PC-3 (cell line): ENCODE data around the gene RASAL2. TPM values are rescaled to one million over a fixed set of nuclear protein-coding genes. Genes with fewer than 3 reads are reported as not detected.

Source experiments
- ATAC-seq: fragments of 200-7000 bp; cut with Tn5 transposase; 2 replicates; pipeline ENCODE4 v1.9.1; 2020; ENCODE audit warnings: mild to moderate bottlenecking, moderate library complexity
- BruUV-seq: library from RNA; stranded (reverse); fragments of 400-500 nt; replicated peaks from 2 replicates; lab custom pipeline; 2021; lab: Mats Ljungman, UMichigan
- CTCF ChIA-PET: fragments of 300-600 bp; sonication (Branson Sonifier 250); formaldehyde crosslinking; loops from one replicate; lab custom pipeline; 2022; ENCODE audit warnings: antibody characterized with exemption; lab: Charles Lee
- POLR2A ChIA-PET: fragments of 300-600 bp; sonication (Branson Sonifier 250); formaldehyde crosslinking; loops from one replicate; lab custom pipeline; 2022; ENCODE audit warnings: antibody characterized with exemption; ENCODE audit not compliant: unreplicated experiment; lab: Charles Lee
- DNase-seq: peaks from one replicate; pipeline ENCODE4 v3.0.0-alpha.2; 2015
- H2AFZ ChIP-seq: fragments of 300-600 bp; sonication (generic); 2 replicates; pipeline ENCODE4 v1.6.0; 2016; ENCODE audit warnings: antibody characterized with exemption, low read length
- H3F3A ChIP-seq: fragments of 300-600 bp; sonication (generic); one replicate; pipeline ENCODE4 v1.6.0; 2017; ENCODE audit warnings: antibody characterized with exemption, low read length, control low read depth, mild to moderate bottlenecking; ENCODE audit not compliant: unreplicated experiment
- H3K27ac ChIP-seq: fragments of 300-600 bp; sonication (generic); 2 replicates; pipeline ENCODE4 v1.5.1; 2016; ENCODE audit warnings: mild to moderate bottlenecking, low read length
- H3K27me3 ChIP-seq: fragments of 300-600 bp; sonication (generic); 2 replicates; pipeline ENCODE4 v1.6.1; 2016; ENCODE audit warnings: low read length, mixed read lengths
- H3K36me3 ChIP-seq: fragments of 300-600 bp; sonication (generic); 2 replicates; pipeline ENCODE4 v1.6.1; 2016; ENCODE audit warnings: low read depth, mixed run types, low read length, mixed read lengths
- H3K4me1 ChIP-seq: fragments of 300-600 bp; sonication (generic); 2 replicates; pipeline ENCODE4 v1.5.1; 2016; ENCODE audit warnings: low read length; ENCODE audit not compliant: insufficient read depth
- H3K4me2 ChIP-seq: fragments of 300-600 bp; sonication (generic); 2 replicates; pipeline ENCODE4 v1.6.0; 2016; ENCODE audit warnings: low read length
- H3K4me3 ChIP-seq: fragments of 300-600 bp; sonication (generic); 2 replicates; pipeline ENCODE4 v1.5.1; 2016; ENCODE audit warnings: mild to moderate bottlenecking, low read length, mixed read lengths
- H3K79me2 ChIP-seq: fragments of 300-600 bp; sonication (generic); 2 replicates; pipeline ENCODE4 v1.6.1; 2017; ENCODE audit warnings: low read length, mixed read lengths
- H3K9ac ChIP-seq: fragments of 300-600 bp; sonication (generic); 2 replicates; pipeline ENCODE4 v1.6.0; 2016; ENCODE audit warnings: mild to moderate bottlenecking, low read length
- H3K9me2 ChIP-seq: fragments of 300-600 bp; sonication (generic); replicated peaks from 2 replicates; pipeline ENCODE4 v1.6.1; 2016; ENCODE audit warnings: mixed run types, low read length, mixed read lengths
- H3K9me3 ChIP-seq: fragments of 300-600 bp; sonication (generic); 2 replicates; pipeline ENCODE4 v1.6.1; 2016; ENCODE audit warnings: low read length, mixed read lengths
- H4K20me1 ChIP-seq: fragments of 300-600 bp; sonication (generic); 2 replicates; pipeline ENCODE4 v1.6.1; 2016; ENCODE audit warnings: low read length, mixed read lengths
- EZH2 ChIP-seq: fragments of 300-600 bp; sonication (generic); IDR thresholded peaks from one replicate; pipeline ENCODE4 v1.6.1; 2017; ENCODE audit warnings: antibody characterized with exemption, mild to moderate bottlenecking, low read length; ENCODE audit not compliant: unreplicated experiment
- EZH2phosphoT487 ChIP-seq: fragments of 300-600 bp; sonication (generic); IDR thresholded peaks from 2 replicates; pipeline ENCODE4 v1.6.1; 2018; ENCODE audit warnings: mild to moderate bottlenecking, antibody characterized with exemption, low read length, borderline replicate concordance
- intact Hi-C: fragments of 100-400 bp; cut with micrococcal nuclease; formaldehyde crosslinking; loops from 2 replicates; pipeline ENCODE4 v1.9.0; 2023
- total RNA-seq: library from RNA; depleted of rRNA; stranded (reverse); fragments of >200 nt; gene quantifications from 2 replicates; pipeline ENCODE4 v1.2.3, GENCODE V29; 2014
- TF ChIP-seq, protein P1 (sequence below): fragments of 300-600 bp; sonication (generic); conservative IDR thresholded peaks from 2 replicates; pipeline ENCODE4 v1.5.1; 2017; ENCODE audit warnings: antibody characterized with exemption, low read depth, mild to moderate bottlenecking, low read length

RASAL2 gene
- total RNA-seq, 1 experiment from 2014 or later = 7.9 TPM

- H4K20me1 ChIP-seq = no peaks in the 10 kb centered on the region
- H3K27ac ChIP-seq = no peak overlapping the region
- H3K4me2 ChIP-seq = no peak overlapping the region
- intact Hi-C loops = no loop called here
- no peaks in the 10 kb centered on the region for H3K36me3 ChIP-seq
- no TSS peak for BruUV-seq
- no peak overlapping the region for H3K4me3 ChIP-seq
- no peaks in the 10 kb centered on the region for H3K9me2 ChIP-seq
- H3K79me2 ChIP-seq = no peaks in the 10 kb centered on the region
- DNase-seq (no peak), ATAC-seq (no peak)
- no peaks in the 10 kb centered on the region for H3K4me1 ChIP-seq
- CTCF ChIA-PET = no interaction called here
- H3K9me3 ChIP-seq = no peaks in the 10 kb centered on the region
- H3K27me3 ChIP-seq = no peaks in the 10 kb centered on the region
- H3K9ac ChIP-seq = no peak overlapping the region
- POLR2A ChIA-PET = no interaction called here
- H3F3A ChIP-seq = no peaks in the 10 kb centered on the region
- no peak for TF ChIP-seq EZH2phosphoT487
- TF ChIP-seq EZH2 = no peak
- TF ChIP-seq, protein P1, sequence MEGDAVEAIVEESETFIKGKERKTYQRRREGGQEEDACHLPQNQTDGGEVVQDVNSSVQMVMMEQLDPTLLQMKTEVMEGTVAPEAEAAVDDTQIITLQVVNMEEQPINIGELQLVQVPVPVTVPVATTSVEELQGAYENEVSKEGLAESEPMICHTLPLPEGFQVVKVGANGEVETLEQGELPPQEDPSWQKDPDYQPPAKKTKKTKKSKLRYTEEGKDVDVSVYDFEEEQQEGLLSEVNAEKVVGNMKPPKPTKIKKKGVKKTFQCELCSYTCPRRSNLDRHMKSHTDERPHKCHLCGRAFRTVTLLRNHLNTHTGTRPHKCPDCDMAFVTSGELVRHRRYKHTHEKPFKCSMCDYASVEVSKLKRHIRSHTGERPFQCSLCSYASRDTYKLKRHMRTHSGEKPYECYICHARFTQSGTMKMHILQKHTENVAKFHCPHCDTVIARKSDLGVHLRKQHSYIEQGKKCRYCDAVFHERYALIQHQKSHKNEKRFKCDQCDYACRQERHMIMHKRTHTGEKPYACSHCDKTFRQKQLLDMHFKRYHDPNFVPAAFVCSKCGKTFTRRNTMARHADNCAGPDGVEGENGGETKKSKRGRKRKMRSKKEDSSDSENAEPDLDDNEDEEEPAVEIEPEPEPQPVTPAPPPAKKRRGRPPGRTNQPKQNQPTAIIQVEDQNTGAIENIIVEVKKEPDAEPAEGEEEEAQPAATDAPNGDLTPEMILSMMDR = no peak
- no peak overlapping the region for H2AFZ ChIP-seq
Observed at GRCh38 chr1:178066908-178067614, 26.8 kb upstream of the RASAL2 start.

DNA sequence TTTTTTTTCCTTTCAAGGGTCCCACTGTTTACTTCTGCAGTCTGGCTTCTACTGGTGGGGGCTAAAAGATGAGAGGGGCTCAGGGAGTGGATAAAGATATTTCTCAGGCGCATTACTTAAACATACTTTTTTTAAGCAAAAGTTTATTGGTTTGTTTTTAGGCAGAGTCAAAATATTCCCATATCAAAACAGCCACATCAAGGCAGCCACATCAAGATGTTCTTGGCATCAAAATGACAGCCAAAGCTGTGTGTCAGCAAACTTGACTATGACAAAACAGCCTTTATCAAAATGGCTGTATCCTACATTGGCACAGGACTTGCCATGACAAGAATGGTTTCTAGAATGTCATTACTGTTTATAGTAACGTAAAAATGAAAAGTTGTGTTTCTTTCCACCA, 22.1 kb upstream of the RASAL2 start:
- Histone ChIP-seq H3K4me2 (no peak overlapping the region), H4K20me1 (no peaks in the 10 kb centered on the region), H3K36me3 (no peaks in the 10 kb centered on the region), H2AFZ (no peak overlapping the region), H3K79me2 (no peaks in the 10 kb centered on the region), H3K27ac (no peak overlapping the region), H3K4me3 (no peak overlapping the region), H3F3A (no peaks in the 10 kb centered on the region), H3K9ac (no peak overlapping the region), H3K27me3 (no peaks in the 10 kb centered on the region), H3K9me3 (no peaks in the 10 kb centered on the region), H3K9me2 (no peaks in the 10 kb centered on the region), H3K4me1 (no peaks in the 10 kb centered on the region)
- ATAC-seq = no peak
- no peak for DNase-seq
- ChIA-PET CTCF (no interaction called here), POLR2A (no interaction called here)
- intact Hi-C loops = no loop called here
- BruUV-seq = no TSS peak
- TF ChIP-seq, protein P1 = no peak
- no peak for TF ChIP-seq EZH2
- no peak for TF ChIP-seq EZH2phosphoT487

DNA sequence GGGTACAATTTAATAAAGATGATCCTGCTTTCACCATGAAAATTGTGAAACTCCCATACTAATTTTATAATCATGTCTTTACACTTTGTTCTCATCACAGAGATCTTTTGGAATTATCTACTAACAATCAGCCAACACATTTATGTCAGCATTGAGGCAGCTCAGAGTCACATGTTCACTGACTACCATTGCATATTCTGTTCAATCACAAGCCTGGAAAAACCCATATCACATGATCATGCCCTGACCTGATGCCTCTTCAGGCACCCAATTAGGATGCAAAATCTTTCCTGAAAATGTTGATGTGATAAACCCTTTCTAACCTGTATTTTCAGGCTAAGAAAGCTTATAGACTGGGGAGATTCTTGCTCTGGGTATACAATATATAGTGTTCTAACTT, 21.6 kb upstream of the RASAL2 start:
- no peaks in the 10 kb centered on the region for H4K20me1 ChIP-seq
- ChIA-PET CTCF (no interaction called here), POLR2A (no interaction called here)
- no peaks in the 10 kb centered on the region for H3K9me2 ChIP-seq
- H3K4me3 ChIP-seq = no peak overlapping the region
- no peaks in the 10 kb centered on the region for H3K36me3 ChIP-seq
- H3K9me3 ChIP-seq = no peaks in the 10 kb centered on the region
- DNase-seq (no peak), ATAC-seq (no peak)
- no peak for TF ChIP-seq EZH2phosphoT487
- no peak for TF ChIP-seq EZH2
- TF ChIP-seq, protein P1 = no peak
- H2AFZ ChIP-seq = no peak overlapping the region
- H3K27ac ChIP-seq = no peak overlapping the region
- H3K9ac ChIP-seq = no peak overlapping the region
- no peaks in the 10 kb centered on the region for H3K27me3 ChIP-seq
- H3F3A ChIP-seq = no peaks in the 10 kb centered on the region
- intact Hi-C loops = no loop called here
- no TSS peak for BruUV-seq
- no peak overlapping the region for H3K4me2 ChIP-seq
- no peaks in the 10 kb centered on the region for H3K79me2 ChIP-seq
- no peaks in the 10 kb centered on the region for H3K4me1 ChIP-seq
